T47D (cell line): ENCODE data around the gene CELF2.

Experiments
- DNase-seq, 2 experiments: peaks; one replicate each; pipeline versions ENCODE4 v3.0.0 to v3.0.0-alpha.2; 2011 to 2012; ENCODE audit warnings: low read depth in 1 of 2, low spot score in 1 of 2
- JUND ChIP-seq: IDR thresholded peaks from 2 replicates; pipeline ENCODE4 v1.6.1; 2012; ENCODE audit warnings: low read depth
- in situ Hi-C: cut with HindIII; loops from 2 replicates; pipeline ENCODE4 v1.10.0; 2016; ENCODE audit warnings: low sequenced_read_pairs, low pct_unique_long_range_greater_than_20kb

Gene CELF2

GRCh38 chr10:11243425-11244222 is 226.0 kb downstream of the CELF2 start:
- TF ChIP-seq JUND: no peak
- in situ Hi-C loops: no loop called here
- no peak for DNase-seq

- in situ Hi-C loops: no loop called here
- TF ChIP-seq JUND: no peak
Observed at GRCh38 chr10:11245095-11245479, 227.4 kb downstream of the CELF2 start.

GRCh38 chr10:11245510-11245909 is 227.8 kb downstream of the CELF2 start:
- in situ Hi-C loops: no loop called here
- no peak for DNase-seq
- no peak for TF ChIP-seq JUND

More at GRCh38 chr10:11245095-11245479, 227.4 kb downstream of the CELF2 start:
- DNase-seq: no peak

- no peak for TF ChIP-seq JUND
- in situ Hi-C loops: no loop called here
- no peak for DNase-seq
Observed at GRCh38 chr10:11245981-11246590, 228.4 kb downstream of the CELF2 start.

DNA sequence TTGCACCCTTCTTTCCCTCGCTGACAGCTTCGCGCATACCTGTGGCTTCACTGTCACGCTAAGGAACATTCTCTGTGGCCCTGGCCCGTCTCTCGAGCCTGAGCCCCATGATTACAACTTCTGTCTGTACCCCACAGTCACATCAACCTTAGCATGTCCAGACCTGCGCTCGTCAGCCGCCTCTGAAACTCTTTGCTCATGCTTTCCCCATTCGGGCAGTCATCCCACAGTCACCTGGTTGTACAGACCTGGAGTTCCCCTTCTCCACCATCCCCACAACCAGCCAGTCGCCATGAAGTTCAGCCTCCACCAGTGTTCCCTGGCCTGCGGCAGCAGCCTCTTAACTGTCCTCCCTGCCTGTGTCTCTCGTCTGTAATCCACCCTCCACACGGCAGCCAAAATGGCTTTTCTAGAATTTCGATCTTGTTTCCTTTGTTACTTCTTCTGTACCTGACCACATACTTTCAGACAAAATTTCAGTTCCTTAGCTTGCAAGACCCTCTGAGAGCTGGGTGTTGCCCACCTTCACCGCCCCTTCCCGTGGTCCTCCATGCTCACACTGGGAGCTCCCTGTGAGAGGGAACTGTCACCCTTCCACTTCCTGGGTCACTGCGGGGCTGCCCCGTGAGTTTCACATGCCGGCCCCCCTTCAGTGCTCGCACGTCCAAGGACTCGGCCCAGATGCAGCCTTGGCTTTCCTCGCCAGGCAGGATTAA is 229.2 kb downstream of the CELF2 start:
- no peak for TF ChIP-seq JUND
- in situ Hi-C loops: no loop called here
- no peak for DNase-seq

DNA sequence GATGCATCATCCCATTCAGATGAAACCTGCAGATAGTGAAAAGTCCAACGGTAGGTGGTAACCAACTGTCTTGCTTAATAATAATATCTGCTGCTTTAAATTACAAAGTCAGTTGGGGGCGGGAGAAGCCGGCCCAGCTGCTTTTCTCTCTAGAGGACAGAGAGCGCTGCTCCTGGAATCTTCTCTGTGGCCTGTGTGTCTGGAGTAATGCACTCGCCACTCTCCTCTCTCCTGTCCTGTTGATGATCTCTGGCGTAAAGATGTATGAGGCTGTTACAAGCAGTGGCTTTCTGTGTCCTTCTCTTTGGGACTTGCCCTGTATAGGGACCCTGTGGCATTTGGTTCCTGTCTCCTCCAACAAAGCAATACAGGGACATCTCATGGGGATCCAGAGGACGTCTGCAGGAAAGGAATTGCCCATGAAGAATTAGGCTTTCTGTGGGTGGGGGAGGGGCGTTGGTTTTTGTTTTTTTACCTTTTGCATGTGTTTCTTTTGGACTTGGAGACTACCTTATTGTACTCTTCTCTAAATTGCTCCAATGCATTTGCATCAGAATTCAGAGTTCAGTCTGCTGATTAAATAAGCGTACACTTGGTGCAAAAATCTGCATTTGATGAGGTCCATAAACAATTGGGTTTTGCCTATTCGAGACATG is 231.6 kb downstream of the CELF2 start:
- TF ChIP-seq JUND: no peak
- in situ Hi-C loops: no loop called here
- DNase-seq: no peak

GRCh38 chr10:11249808-11250195 is 232.1 kb downstream of the CELF2 start:
- in situ Hi-C loops: no loop called here
- DNase-seq: no peak
- no peak for TF ChIP-seq JUND

GRCh38 chr10:11250304-11250703 is 232.6 kb downstream of the CELF2 start:
- in situ Hi-C loops: no loop called here
- TF ChIP-seq JUND: no peak
- DNase-seq: no peak

- DNase-seq: no peak
- in situ Hi-C loops: no loop called here
- no peak for TF ChIP-seq JUND
Observed at GRCh38 chr10:11252887-11253286, 235.2 kb downstream of the CELF2 start.

- TF ChIP-seq JUND: no peak
- in situ Hi-C loops: no loop called here
Observed at GRCh38 chr10:11253385-11254002, 235.8 kb downstream of the CELF2 start.

DNA sequence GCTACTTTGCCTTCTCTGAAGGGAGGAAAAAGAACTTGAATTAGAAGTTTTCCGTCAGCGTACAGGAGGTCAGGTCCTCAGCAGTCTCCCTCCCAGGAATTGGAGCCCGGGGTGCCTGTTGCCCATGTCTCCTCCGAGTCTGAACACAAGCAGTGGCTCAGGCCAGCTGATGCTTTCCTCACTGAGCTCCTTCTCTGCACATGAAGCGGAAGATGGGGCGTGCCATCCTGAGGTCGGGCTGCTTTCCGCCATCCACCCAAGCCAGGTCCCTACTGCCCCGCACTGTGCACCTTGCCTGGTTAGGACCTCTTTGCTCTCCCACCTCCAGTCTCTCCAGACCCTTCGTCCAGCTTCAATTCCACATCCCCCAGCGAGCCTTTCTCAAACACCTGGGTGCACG is 237.5 kb downstream of the CELF2 start:
- in situ Hi-C loops: no loop called here
- no peak for DNase-seq
- no peak for TF ChIP-seq JUND

More at GRCh38 chr10:11253385-11254002, 235.8 kb downstream of the CELF2 start:
- no peak for DNase-seq

DNA sequence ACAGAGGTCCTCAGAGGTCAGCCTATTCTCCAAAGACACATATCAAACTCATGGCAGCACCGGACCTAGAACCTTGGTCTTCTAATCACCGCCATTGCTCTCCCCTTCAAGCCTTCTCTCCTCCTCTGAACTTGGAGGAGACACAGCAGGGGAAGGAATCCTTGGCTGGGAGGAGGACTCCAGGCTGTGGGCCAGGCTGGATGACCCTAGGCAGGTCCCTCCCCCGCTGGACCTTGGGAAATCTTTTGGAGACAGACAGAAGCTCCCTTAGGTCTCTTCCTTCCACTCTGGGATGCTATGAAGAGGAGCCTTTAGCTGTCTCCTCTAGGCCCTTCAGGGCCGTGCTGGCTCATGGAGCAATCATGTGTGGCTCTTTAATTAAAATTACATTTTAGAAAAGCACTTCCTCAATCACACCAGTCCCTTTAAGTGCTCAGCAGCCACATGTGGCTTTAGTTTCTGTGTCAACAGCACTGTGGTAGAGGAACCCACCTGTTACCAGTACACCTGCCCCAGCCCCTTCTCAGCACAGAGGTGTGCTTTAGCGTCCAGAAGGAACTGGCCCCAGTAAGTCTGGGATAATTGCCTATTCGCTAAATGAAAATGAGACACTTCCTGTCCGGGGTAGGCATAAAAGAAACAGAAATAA is 238.2 kb downstream of the CELF2 start:
- no peak for TF ChIP-seq JUND
- in situ Hi-C loops: no loop called here
- no peak for DNase-seq
